Progenitor cell of endocrine pancreas (in vitro differentiated cells): ENCODE results near the gene AMFR. TPM values are rescaled to one million over a fixed set of nuclear protein-coding genes. Genes with fewer than 3 reads are reported as not detected.

Experiments used
- DNase-seq: peaks from one replicate; pipeline ENCODE4 v3.0.0; 2021; ENCODE audit warnings: low spot score; ENCODE audit not compliant: unreplicated experiment
- H3K27ac Mint-ChIP-seq: 2 replicates; pipeline ENCODE4 v1.8.0; 2021; ENCODE audit warnings: mild to moderate bottlenecking, moderate library complexity, mixed read lengths
- H3K27me3 Mint-ChIP-seq: 2 replicates; pipeline ENCODE4 v1.8.0; 2021; ENCODE audit warnings: mixed read lengths
- H3K36me3 Mint-ChIP-seq: 2 replicates; pipeline ENCODE4 v1.8.0; 2022; ENCODE audit warnings: mixed read lengths; ENCODE audit not compliant: insufficient read depth
- H3K4me1 Mint-ChIP-seq: 2 replicates; pipeline ENCODE4 v1.8.0; 2021; ENCODE audit warnings: low read depth, mixed read lengths
- H3K4me3 Mint-ChIP-seq: 2 replicates; pipeline ENCODE4 v1.8.0; 2021; ENCODE audit warnings: low read depth, mild to moderate bottlenecking, moderate library complexity, mixed read lengths
- H3K9me3 Mint-ChIP-seq: 2 replicates; pipeline ENCODE4 v1.8.0; 2021; ENCODE audit warnings: low read depth, mixed read lengths
- total RNA-seq: library from RNA; stranded (reverse); gene quantifications from 2 replicates; pipeline ENCODE4 v1.2.1, GENCODE V29; 2021
- TF ChIP-seq, protein P1 (sequence below): fragments of 200-600 bp; sonication (generic); IDR thresholded peaks from one replicate; pipeline ENCODE4 v1.5.0; 2021; ENCODE audit warnings: antibody characterized with exemption, mild to moderate bottlenecking; ENCODE audit not compliant: unreplicated experiment

Gene AMFR
- total RNA-seq, 1 donor from 2014 or later = 55.8 TPM

DNA sequence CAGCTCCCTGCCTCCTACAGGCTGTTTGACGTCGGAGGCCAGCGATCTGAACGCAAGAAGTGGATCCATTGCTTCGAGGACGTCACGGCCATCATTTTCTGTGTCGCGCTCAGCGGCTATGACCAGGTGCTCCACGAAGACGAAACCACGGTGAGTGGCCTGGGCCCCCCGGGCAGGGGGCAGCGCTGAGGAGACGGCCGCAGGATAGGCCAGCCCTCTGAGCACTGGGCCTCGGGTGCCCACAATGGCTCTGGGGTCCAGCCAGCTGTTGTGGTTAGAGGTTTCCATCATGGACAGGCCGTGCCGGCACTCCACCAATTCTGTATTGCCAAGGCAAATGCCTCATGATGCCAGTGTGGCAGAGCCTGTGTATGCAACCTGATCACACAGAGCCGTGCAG, 88.6 kb downstream of the AMFR start:
- Mint-ChIP-seq H3K27me3 (no peaks in the 10 kb centered on the region), H3K9me3 (no peaks in the 10 kb centered on the region), H3K4me3 (no peak overlapping the region), H3K36me3 (no peaks in the 10 kb centered on the region), H3K27ac (no peak overlapping the region), H3K4me1 (no peaks in the 10 kb centered on the region)
- TF ChIP-seq, protein P1, sequence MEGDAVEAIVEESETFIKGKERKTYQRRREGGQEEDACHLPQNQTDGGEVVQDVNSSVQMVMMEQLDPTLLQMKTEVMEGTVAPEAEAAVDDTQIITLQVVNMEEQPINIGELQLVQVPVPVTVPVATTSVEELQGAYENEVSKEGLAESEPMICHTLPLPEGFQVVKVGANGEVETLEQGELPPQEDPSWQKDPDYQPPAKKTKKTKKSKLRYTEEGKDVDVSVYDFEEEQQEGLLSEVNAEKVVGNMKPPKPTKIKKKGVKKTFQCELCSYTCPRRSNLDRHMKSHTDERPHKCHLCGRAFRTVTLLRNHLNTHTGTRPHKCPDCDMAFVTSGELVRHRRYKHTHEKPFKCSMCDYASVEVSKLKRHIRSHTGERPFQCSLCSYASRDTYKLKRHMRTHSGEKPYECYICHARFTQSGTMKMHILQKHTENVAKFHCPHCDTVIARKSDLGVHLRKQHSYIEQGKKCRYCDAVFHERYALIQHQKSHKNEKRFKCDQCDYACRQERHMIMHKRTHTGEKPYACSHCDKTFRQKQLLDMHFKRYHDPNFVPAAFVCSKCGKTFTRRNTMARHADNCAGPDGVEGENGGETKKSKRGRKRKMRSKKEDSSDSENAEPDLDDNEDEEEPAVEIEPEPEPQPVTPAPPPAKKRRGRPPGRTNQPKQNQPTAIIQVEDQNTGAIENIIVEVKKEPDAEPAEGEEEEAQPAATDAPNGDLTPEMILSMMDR = no peak
- no peak for DNase-seq

DNA sequence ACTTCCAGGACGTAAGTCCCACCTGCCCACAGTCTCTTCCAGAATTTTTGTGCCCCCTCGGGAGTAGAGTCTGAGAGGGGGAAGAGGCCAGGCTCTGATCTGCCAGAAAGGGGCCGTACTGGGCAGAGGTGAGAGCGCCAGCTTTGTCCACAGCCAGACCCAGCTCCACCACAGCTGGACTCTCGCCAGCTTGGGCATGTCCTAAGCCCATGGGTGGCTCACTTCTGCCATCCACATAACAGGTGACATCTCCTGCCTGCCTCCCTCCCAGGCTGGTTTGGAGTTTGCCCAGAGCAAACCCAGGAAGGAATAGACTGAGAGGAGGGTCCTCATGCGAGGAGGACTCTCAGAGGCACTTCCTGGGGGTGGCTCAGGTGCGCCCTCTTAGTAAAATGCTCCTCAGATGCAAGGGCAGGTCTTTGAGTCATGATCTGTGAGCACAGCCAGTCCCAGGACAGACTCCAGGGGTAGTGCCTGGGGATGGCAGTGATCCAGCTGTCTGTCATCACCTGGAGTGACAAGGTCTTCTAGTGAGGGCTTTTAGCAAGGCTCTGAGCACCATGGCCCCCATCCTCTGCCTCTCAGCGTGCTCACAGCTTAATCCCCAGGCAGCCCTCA, 89.2 kb downstream of the AMFR start:
- TF ChIP-seq, protein P1 = no peak
- H3K9me3 Mint-ChIP-seq = no peaks in the 10 kb centered on the region
- no peak for DNase-seq
- H3K27ac Mint-ChIP-seq = no peak overlapping the region
- no peaks in the 10 kb centered on the region for H3K36me3 Mint-ChIP-seq
- H3K4me1 Mint-ChIP-seq = no peaks in the 10 kb centered on the region
- no peaks in the 10 kb centered on the region for H3K27me3 Mint-ChIP-seq
- no peak overlapping the region for H3K4me3 Mint-ChIP-seq

DNA sequence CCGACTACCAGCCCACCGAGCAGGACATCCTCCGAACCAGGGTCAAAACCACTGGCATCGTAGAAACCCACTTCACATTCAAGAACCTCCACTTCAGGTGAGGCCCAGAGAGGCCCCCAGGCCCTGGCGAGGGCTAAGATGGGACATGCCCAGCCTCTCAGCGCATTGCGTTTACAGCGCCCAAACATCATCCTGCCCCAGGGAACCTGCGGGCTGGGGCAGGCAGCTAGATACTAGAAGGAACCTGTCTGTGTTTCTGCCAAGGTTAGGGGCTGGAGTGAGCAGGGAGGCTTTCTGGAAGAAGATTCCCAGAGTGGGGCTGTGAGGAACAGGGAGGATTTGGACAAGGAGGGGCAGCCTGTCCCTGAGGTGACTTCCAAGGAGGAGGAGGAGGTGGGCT, 90.6 kb downstream of the AMFR start:
- H3K4me3 Mint-ChIP-seq = no peak overlapping the region
- no peak for DNase-seq
- TF ChIP-seq, protein P1 = no peak
- H3K27ac Mint-ChIP-seq = no peak overlapping the region
- H3K36me3 Mint-ChIP-seq = no peaks in the 10 kb centered on the region
- H3K4me1 Mint-ChIP-seq = no peaks in the 10 kb centered on the region
- H3K9me3 Mint-ChIP-seq = no peaks in the 10 kb centered on the region
- no peaks in the 10 kb centered on the region for H3K27me3 Mint-ChIP-seq

DNA sequence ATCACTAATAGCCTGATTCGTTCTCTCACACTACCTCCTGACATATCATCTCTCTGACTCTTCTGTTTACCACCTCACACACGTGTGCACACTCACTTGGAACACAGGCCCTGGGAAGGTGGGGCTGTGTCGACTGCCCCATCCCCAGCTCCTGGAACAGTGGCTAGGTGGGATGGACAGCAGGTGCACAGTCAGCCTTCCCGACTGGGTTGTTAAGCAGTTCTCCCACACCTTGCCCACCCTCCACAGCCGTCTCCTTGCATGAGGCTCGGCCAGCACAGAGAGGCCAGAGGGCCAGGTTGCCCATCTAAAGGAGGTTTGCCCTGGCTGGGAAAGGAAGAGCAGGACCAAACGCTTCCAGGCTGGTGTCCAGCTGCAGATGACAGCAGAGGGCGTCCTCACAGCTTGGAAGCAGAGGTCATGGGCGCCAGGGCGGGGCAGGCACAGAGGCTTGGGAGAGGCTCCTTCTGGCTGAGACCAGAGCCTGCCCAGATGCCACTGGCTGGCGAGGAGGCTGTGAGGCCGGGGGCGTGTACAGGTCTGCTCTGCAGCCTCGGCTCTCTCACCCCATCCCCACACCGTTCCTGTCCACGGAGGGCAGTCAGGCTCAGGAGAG, 92.8 kb downstream of the AMFR start:
- no peaks in the 10 kb centered on the region for H3K27me3 Mint-ChIP-seq
- no peak overlapping the region for H3K4me3 Mint-ChIP-seq
- no peaks in the 10 kb centered on the region for H3K36me3 Mint-ChIP-seq
- peak; percentile 43 for DNase-seq
- no peak overlapping the region for H3K27ac Mint-ChIP-seq
- TF ChIP-seq, protein P1 = peak; percentile 50
- H3K9me3 Mint-ChIP-seq = no peaks in the 10 kb centered on the region
- H3K4me1 Mint-ChIP-seq = no peaks in the 10 kb centered on the region

DNA sequence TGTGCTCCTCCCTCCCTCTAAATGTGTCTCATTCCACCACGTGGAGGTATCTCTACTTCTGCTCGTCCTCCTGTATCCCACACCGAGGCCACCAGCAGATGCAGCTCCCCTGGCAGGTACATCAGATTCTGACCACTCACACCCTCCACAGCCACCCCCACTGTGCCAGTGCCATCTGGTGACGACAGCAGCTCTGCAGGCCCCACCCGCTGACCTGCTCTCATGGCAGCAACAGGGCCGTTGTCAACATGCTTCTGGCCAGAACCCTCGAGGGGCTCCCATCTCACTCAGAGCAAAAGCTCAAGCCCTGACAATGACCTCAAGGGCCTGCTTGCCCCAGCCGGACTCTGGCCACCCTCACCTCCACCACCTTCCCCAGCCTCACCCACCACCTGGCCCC, 93.4 kb downstream of the AMFR start:
- H3K4me1 Mint-ChIP-seq = no peaks in the 10 kb centered on the region
- no peak for DNase-seq
- TF ChIP-seq, protein P1 = no peak
- no peaks in the 10 kb centered on the region for H3K9me3 Mint-ChIP-seq
- H3K27ac Mint-ChIP-seq = no peak overlapping the region
- H3K4me3 Mint-ChIP-seq = no peak overlapping the region
- H3K36me3 Mint-ChIP-seq = no peaks in the 10 kb centered on the region
- H3K27me3 Mint-ChIP-seq = no peaks in the 10 kb centered on the region
